ENCODE data around the gene MAFG. TPM values are rescaled to one million over a fixed set of nuclear protein-coding genes. Genes with fewer than 3 reads are reported as not detected.

The MAFG gene
- total RNA-seq, 1 donor from 2014 or later, result 29.7 TPM

DNA sequence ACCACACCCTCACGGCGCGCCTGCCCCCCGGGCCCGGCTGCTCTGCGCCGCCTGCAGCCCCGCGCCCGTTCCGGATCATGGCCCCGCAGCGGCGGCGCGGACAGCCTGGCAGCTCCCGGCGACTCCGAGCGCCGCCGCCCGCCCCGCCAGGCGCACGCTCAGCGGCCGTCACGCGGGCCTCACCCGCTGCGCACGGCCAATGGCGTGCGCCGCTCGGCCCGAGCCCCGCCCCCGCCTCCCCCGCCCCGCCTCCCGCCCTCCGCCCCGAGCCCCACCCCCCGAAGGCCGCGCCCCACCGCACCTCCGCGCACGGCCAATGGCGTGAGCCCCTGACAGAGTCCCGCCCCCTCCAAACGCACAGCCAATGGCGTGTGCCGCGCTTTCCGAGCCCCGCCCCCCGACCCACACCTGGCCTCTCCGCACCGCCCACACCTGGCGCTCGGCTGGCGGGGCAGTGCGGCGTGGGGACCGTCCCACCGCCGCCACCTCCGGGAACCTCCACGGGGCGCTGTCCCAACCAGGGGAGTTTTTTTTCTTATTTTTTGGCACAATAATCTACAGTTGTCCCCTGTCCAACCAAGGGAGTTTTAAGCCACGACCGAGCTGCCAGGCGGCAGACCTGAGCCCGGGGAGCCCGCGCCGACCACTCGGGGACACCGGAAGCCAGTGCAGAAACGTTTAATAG is 16.1 kb downstream of the MAFG start, which contains the start of gene PCYT2:
Gene PCYT2 (minus strand): TSS at position 123 of the 685 bp plus-strand sequence. CDS start 44 bp downstream, at position 79.
- DNase-seq (ENCODE audit: low spot score), result peak; percentile 96

DNA sequence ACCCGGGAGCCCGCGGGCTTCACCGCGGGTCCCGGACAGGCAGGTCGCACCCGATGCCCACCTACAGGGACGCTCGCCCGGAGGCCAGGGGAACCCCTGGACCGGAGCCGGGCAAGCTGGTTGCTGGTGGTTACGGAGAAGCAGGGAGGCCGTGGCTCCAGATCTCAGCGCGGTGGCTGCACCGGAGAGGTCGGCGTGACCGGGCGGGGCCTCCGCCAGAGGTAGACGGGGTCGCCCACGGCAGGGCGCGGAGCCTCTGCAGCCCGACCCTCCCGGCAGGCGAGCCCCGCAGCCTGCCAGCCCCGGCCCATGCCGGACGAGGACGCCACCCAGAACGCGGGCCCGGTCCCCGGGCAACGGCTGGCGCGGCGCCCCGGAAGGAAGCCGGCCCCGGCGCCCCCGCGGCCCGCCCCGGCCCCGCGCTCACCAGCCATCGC is 16.7 kb downstream of the MAFG start:
- no peak for DNase-seq (ENCODE audit: low spot score)

DNA sequence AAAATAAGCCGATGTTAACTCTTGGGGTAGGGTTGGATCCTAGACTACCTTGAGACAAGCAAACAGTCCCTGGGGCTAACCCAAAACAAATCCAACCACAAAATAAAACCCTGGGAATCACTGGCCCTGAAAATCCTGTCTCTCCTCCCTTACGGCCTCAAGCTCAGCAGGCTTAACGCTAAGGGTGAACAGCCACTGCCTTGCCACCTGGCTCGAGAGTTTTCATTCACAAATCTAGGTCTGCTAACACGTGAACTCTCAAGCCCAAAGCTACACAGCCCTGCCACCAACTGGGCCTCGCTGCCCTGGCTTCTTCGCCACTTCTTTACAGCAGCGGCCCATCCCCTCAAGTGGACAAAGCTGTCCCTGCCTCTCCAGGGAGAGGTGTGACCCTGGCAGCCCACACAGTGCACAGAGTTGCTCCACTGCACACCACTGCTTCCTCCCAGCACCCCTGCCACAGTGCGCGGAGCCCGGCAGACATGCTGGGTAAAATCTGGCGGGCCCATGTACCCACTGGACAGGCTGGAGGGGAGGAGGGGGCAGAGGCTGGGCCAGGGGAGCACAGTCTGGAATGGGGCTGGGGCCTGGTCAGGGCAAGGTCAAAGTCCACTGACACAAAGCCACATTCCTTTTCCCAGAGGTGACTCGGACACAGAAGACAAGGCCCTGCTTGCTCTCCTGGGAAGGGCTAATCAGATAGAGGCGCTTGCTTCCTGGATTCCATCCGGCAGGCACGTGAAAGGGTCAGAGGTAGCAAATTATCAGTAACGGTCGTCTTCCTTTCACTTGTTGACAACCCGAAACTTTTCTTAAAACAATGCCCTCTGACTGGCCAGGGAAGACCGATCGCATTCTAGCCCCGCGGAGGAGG is 17.3 kb downstream of the MAFG start:
- no peak for DNase-seq (ENCODE audit: low spot score)

DNA sequence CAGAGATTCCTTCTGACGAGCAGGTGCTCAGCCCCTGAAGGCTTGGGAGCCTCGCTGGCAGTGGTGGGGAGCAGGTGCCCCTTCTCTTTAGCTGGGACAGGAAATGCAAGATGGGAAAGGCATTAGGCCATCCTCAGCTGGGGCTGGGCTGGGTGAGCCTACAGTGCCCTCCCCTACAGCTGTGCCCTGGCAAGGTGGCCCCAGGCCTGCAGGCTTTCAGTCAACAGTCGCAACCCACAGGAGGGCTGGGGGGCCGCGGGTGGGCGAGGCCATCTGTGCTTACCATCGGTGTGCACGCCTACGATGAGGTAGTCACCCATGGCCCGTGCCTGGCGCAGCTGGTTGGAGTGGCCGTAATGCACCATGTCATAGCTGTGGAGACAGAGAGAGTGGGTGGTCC is 18.3 kb downstream of the MAFG start:
- no peak for DNase-seq (ENCODE audit: low spot score)

DNA sequence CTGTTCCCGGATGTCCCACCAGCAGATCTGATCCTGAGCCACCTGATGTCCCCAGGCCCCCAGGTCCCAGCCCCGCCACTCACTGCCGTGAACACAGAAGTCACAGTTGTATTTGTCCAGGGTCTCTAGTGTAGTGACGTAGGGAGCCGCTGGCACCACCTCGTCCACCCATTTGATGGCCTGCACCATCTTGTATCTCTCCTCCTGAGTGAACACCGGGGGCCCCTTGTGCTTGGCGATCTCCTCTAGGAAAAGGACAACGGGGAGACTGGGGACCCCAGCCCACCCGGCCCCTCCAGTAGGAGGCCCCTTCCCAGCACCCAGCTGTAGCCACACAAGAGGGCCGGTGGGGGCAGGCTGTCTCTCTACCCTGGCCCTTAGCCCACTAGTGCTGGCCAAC is 18.7 kb downstream of the MAFG start:
- no peak for DNase-seq (ENCODE audit: low spot score)

DNA sequence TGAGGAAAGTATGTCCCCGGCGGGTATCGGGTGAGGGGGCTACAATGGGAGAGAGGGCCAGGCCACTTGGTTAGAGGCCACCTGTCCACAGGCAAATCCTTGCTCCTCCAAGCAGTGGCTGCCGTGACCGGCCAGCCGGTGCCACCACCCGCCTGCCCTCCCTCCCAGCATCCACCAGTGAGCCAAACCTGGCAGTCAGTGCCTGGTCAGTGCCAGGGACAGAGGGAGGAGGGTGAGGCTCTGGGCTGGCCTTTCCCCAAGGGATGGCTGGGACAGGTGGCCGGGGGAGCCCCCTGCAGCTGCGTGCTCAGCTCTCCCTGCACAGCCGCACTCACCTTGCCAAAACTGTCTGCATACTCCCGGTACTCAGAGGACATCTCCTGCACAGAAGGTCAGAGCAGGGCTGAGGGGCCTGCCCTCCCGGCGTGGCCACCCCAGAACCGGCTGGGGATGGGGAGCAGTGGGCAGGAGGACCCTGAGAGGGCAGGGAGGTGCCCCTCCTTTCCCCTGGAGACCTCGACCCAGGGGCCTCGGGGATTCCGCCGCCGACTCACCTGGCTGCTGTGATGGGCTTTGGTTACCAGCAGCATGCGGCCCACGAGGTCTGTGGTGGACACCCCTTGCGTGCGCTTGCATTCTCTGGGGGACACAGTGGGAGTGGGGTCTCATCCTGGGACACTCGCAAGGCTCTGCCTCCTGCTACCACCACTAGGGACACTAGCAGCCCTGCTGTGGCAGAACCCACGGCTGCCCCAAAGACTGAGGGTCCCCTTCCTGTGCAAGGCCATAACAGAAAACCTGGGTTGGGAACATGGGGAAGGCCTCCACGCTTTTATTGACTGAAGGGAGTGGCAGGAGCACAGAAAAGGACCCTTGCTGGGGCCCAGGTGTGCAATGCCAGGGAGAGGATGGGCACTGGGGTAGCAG is 20.1 kb downstream of the MAFG start:
- DNase-seq (ENCODE audit: low spot score), result no peak

DNA sequence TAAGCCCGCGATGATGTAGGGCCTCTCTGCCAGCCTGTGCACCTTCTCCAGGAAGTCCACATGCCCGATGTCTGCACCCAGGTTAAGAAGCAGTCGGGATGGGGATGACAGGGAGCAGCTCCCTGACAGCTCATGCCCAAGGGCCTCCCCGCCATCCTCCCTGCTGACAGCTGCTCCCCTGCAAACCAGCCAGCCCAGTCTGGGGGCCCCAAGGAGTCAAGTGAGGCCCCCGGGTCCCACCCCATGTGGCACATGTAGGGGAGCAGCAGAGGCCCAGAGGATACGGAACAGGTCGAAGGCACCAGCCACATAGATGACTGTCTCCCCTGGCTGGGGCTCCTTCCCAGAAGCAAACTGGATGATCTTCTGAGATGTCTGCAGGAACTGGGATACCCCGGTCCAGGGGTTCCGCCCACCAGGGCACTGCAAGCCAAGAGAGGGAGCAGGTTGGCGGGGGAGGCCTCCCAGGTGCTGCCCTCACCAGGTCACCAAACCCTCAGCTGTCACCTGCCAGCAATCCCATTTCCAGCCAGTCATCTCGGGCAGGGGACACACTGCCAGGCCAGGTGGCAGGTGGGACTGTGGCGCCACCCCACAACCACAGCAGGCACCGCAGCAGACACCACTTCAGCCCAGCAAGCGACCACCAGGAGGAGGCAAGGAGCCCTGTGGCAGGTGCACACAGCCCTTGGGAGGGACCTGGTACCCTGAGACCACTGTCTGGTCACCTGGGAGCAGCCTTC is 20.9 kb downstream of the MAFG start:
- DNase-seq (ENCODE audit: low spot score), result no peak

DNA sequence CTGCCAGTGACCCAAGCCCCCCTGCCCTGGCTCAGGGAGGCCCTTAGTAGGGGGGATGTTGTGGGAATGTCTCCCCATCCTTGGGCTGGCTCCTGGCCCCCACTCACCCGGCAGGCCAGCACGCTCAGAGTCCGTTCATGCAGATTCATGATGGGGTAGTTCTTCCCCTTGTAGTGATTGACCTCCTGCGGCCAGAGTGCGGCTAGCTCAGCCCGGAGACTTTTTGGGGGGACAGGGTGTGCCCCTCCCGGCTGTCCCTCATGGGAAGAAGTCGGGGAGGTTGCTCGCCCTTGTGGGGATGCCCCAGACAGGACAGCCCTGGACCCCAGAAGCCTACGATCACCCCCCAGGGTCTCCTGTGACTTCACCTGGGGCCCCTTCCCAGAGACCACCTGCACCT is 21.5 kb downstream of the MAFG start:
- DNase-seq (ENCODE audit: low spot score), result no peak

DNA sequence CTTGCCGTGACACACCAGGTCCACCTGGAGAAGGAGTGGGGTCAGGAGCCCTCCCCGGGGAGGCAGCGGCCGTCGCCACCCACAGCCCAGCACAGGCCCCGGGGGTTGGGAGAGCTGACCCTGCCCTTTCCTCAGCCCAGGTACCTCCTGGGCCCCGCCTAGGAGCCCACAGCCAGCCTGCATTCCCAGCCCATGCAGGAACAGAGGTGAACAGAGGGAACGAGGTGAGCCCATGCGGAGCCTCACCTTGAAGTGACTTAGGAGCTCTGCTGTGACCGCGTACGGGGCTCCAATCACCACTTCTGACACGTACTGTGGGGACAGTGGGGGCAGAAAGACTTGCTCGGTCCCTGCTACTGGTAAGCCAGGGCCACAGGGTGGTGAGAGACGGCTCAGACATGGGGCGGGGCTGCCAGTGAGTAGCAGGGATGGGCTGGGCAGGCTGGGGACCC is 22.1 kb downstream of the MAFG start:
- DNase-seq (ENCODE audit: low spot score), result no peak

DNA sequence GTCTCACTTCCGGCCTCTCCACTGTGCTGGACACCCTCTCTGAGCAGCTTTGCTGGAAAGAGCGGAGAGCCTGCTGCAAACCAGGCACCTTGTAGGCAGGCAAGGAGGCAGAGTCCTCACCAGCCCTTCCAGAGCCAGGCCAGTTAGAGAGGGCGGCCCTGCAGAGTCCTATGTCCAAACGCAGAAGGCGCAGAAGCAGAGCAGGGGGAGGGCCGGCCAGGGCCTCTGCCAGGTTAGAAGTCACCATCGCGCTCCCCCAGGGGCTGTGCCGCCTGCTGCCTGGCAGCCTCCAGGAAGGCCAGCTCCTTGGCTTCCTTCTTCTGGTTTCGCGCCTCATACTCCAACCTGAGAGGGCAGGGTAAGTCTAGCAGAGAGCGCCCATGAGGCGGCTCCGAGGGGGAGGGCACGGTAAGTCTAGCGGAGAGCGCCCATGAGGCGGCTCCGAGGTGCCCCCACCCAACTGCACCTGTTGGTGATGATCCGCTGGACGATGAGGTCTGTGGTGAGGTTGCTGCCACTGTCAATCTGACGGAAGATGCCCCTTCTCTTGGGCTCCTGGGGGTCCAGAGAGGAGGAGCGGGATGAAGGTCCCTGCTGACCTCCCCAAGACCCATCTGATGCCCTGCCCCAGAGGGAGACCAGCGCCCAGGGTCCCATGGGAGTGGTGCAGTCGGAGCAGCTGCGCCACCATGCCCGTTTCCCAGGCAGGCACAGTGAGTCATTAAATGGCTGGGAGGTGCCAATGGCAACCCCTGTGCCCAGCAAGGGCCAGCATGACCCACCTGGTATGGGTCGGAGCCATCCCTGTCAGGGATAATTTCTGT is 22.7 kb downstream of the MAFG start:
- no peak for DNase-seq (ENCODE audit: low spot score)

DNA sequence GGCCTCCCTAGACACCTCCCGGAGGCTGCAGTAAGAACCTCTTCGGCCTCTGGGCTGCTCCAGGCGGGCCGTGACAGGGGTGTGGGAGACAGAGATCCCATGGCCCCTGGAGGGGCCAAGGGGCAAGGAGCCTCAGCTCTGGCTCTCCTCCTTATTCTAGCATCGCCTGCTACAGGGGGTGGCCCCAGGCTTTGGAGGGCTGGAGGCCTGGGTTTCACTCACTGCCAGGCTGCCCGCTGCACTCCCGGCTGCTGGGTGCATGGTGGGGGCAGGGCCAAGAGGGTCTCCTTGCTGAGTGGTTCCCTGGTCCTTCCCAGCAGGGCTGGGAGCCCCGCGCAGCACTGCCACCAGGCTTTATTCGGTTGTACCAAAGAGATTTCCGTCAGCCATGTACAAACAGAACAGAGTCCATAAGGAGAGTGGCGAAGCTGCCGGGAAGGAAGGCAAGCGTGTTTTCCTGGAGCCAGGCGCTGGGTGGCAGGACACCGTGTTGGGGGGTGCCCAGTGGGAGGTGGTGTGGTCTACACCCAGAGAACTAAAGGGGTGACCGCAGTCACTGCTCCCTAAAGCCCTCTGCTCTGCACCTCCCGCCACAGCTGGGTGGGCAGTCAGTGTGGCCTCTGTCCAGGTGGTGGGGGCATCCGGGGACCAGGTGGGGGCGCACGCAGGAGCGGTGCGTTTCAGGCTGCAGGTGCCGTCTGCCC is 23.5 kb downstream of the MAFG start:
- DNase-seq (ENCODE audit: low spot score), result no peak

DNA sequence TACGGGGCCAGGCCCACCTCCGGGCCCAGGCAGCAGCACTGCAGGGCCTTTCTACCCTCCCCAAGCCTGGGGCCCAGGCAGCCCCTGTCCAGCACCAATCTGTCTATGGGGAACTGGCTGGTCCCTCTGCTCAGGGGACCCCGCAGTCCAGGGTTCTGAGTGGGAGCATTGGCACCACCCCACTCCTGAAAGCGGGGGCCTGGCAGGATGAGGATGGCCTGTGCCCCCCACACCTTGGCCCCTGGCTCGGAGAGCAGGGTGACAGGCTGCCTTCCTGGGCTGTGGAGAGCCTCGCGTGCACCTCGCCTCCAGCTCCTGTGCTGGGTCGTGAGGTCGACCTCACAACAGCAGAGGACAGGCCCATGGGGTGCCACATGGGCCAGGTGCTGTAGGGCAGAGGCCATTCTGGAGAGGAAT is 24.1 kb downstream of the MAFG start:
- no peak for DNase-seq (ENCODE audit: low spot score)

DNA sequence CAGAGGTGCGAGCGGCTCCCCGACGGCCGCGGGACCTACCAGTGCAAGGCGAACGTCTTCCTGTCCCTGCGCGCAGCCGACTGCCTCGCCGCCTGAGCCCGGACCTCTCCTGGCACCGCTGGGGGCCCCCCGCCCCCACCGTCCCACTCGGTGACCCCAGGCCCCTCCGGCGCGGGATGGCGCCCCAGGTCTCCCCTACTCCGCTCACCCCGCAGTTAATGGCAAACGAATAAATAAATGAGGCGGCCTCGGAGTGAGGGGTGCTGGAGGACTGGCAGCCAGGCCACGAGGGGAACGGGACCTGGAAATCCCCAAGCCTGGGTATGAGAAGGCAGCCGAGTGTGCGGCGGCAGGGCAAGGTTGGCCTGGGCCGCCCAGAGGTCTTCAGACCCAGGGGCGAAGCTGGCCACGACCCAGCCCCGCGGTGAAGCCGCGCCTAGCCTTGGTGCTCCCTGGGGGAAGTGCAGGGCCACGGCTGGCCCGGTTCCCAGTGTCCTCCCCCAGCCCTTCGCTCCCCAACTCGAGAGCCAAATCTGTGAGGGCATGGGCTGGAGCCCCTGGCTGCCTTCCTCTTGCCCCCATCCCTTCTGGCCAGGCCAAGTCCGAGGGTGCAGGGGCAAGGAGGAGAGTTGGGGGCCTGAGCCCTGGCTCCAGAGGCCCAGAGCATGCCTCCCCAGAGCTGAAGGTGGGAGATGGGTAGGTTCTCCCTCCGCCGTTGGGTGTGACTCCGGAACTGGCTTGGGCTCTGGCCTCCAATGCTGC is 24.7 kb downstream of the MAFG start:
- DNase-seq (ENCODE audit: low spot score), result no peak

DNA sequence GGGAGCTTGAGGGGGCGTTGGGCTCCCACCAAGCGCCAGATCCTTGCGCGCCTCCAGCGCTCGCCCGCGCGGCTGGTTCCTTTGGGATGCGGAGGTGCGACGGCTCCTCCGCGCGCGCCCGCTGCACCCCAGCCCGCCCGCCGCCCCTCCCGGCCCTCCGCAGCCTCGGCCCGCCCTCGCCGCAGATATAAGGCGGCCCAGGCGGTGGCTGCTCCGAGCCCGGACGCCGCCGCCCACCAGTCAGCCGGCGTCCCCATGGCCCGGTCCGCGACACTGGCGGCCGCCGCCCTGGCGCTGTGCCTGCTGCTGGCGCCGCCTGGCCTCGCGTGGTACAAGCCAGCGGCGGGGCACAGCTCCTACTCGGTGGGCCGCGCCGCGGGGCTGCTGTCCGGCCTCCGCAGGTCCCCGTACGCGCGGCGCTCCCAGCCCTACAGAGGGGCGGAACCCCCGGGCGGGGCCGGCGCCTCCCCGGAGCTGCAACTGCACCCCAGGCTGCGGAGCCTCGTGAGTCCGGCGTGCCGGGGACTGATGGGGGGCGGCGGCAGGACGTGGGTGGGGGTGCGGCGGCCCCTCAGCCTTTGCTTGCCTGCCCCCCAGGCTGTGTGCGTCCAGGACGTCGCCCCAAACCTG is 25.4 kb downstream of the MAFG start, which contains the start of gene NPB:
Gene NPB (plus strand): TSS at position 216 of the 630 bp plus-strand sequence. CDS start 40 bp downstream, at position 256.
- DNase-seq (ENCODE audit: low spot score), result no peak

DNA sequence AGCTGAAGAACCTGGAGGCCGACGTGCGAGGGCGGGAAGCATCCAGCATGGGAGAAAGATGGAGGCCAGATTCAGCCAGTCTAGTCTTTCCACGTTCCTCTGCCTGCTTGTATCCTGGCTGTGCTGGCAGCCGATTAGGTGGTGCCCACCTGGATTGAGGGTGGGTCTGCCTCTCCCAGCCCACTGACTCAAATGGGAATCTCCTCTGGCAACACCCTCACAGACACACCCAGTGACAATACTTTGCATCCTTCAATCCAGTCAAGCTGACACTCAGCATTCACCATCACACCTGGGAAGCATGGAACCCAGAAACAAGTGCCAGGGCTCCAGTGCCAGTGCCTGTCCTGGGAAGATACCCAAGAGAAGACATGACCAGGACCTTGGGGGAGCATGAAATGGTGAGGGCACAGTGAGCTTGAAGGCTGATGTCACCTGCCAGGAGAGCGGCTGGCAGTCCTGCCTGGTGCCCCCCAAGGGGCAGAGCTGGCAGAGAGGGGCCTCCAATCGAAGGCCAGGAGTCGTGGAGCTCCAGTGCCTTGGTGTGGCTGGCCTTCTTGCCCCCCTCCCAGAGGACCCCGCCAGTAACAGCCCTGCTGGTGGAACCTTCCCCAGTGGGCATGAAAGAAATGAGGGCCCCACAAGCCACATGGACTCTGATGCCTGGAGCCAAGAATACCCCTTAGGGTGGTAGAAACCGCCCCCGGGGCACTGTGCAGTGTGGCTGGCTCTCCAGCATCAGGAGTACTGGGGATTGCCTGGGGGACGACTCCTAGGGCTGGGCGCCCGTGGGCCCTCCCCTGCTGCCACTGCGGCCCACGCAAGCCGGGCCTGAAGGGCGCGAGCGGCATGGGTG is 26.1 kb downstream of the MAFG start:
- no peak for DNase-seq (ENCODE audit: low spot score)

DNA sequence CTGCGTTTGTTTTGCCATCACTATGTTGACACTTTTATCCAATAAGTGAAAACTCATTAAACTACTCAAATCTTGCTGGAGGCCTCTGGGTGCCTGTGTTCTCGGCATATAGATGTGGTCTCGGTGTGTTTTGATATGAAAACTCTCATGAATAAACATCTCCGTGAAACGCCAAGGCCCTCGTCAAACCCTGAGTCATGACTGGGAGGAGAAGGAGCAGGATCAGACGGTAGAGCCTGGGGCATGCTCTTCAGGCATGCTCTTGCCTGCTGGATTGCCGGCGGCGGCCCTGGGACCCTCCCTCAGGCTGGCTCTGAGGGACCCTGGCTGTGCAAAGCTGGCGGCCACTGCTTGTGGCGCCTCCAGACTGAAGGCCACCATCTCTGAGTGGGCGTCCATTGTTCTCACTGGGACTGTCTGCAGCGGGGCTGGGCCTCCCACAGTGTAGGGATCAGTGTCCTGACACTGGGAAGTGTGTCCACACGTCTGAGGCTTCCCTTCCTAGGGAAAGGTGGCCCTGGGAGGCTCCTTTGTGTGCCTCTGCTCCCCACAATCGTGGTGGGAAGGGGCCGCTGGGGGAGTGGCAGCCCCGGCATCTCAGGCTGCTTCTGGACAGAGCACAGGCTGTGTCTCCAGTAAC is 27.2 kb downstream of the MAFG start:
- DNase-seq (ENCODE audit: low spot score), result no peak

All from mesenteric fat pad (tissue), 1 donor.